Measurements from ENCODE around the gene ACAA1.

Gene ACAA1

DNA sequence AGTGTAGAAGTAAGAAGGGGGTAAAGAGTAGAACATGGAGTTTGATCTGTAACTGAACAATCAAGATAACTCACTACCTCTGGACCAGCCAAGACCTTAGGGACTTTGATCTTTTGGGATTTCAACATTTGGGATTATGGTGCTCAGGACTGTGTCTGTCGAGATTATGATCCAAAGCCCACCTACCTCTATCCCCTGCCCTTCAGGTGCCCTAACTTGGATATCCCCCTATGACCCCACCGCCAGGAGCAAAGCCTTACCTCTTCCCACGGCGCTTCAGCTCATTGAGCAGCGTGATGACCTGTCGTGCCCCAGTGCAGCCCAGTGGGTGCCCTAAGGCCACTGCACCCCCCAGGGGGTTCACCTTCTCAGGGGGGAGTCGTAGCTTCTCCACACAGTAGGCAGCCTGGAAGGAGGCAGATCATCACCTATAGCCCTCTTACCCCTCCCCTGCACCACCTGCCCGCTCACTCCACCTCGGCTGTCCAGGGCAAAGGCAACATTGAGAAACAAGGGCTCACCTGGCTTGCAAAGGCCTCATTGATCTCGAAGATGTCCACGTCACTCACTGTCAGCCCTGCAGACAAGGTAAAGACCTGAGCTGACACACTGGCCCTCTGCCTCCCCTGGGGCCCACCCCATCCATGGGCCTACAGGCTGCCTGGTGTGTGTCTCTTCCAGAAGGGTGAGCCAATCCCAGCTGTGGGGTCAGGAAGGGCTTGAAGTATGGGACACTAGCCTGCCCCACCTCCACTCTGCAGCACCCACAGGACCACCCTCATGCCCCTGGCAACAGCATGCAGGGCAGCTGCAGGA lies 11.4 kb downstream of the ACAA1 start:
- Histone ChIP-seq H3K36me3 (ENCODE audit: control insufficient read depth, insufficient read depth, low read length) (peaks cover 85% of the 10 kb centered on the region), H3K9me3 (ENCODE audit: control insufficient read depth, low read length) (no peaks in the 10 kb centered on the region), H3K4me1 (ENCODE audit: control insufficient read depth, insufficient read depth, low read length, poor library complexity, severe bottlenecking) (no peaks in the 10 kb centered on the region), H3K4me3 (ENCODE audit: extremely low read depth, insufficient read depth, low read length, poor library complexity, severe bottlenecking) (no peak overlapping the region), H3K27ac (ENCODE audit: low read depth, low read length, severe bottlenecking) (no peak overlapping the region)
- 92 to 95% methylated on average over 9 to 10 of the region's 11 CpGs for WGBS, 2 experiments (ENCODE audit: insufficient coverage in 2 of 2)

DNA sequence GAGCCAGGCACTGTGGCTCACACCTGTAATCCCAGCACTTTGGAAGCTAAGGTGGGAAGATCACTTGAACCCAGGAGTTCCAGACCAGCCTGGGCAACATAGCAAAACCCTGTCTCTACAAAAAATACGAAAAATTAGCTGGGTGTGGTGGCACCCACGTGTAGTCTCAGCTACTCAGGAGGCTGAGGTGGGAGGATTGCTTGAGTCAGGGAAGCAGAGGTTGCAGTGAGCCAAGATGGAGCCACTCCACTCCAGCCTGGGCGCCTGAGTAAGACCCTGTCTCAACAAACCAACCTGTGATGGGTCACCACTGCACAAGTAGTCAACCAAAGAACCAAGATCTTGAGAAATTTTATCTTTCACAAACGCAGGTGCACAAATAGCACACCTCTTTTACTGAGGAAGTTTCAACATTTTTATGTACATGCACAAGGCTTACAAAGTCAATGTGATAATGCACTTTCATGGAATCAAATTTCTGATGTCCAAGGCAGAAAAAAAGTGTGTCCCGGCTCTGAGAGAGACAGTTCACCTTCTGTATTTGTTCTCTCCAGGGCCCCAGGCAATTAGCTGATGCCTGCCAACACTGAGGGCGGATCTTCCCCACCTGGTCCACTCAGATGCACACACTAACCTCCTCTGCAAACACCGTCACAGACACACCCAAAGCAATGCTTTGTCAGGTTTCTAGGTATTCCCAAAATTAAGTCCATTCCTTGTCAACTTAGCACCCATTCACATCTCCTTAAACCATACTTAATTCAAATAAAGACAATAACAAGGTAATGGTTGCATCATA lies 12.4 kb downstream of the ACAA1 start:
- 91 to 92% methylated on average over 6 to 7 of the region's 7 CpGs for WGBS, 2 experiments (ENCODE audit: insufficient coverage in 2 of 2)
- no peaks in the 10 kb centered on the region for H3K9me3 ChIP-seq (ENCODE audit: control insufficient read depth, low read length)
- no peak overlapping the region for H3K4me3 ChIP-seq (ENCODE audit: extremely low read depth, insufficient read depth, low read length, poor library complexity, severe bottlenecking)
- peaks cover 78% of the 10 kb centered on the region for H3K36me3 ChIP-seq (ENCODE audit: control insufficient read depth, insufficient read depth, low read length)
- no peaks in the 10 kb centered on the region for H3K4me1 ChIP-seq (ENCODE audit: control insufficient read depth, insufficient read depth, low read length, poor library complexity, severe bottlenecking)
- no peak overlapping the region for H3K27ac ChIP-seq (ENCODE audit: low read depth, low read length, severe bottlenecking)

DNA sequence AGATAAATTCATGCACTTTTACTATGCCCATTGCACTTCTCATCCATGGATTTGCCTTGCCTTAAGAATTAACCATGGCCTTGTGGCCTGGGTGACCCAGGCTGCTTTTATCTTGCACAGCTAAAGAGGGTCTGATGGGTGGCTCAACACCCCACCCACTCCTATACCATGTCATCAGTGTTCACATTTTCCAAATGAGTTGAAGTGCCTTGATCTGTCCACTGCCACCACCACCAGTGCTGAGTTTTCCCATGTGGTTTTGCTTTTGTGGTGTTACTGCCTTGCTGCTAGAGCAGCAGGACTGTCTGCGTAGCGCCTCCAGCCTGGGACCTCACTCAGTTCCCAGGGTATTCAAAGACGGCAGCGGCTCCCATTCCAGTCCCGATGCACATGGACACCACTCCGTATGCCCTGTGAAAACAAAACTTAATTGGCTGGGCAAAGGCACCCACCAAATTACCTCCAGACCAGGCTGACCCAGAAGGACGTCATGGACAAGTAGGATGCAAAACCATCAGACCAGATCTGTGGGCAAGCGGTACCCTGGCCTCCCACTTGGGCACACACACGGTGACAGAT lies 14.1 kb downstream of the ACAA1 start:
- peaks cover 63% of the 10 kb centered on the region for H3K36me3 ChIP-seq (ENCODE audit: control insufficient read depth, insufficient read depth, low read length)
- H3K27ac ChIP-seq (ENCODE audit: low read depth, low read length, severe bottlenecking): no peak overlapping the region
- 96 to 100% methylated on average over 3 to 9 of the region's 9 CpGs for WGBS, 2 experiments (ENCODE audit: insufficient coverage in 2 of 2)
- no peak overlapping the region for H3K4me3 ChIP-seq (ENCODE audit: extremely low read depth, insufficient read depth, low read length, poor library complexity, severe bottlenecking)
- no peaks in the 10 kb centered on the region for H3K9me3 ChIP-seq (ENCODE audit: control insufficient read depth, low read length)
- H3K4me1 ChIP-seq (ENCODE audit: control insufficient read depth, insufficient read depth, low read length, poor library complexity, severe bottlenecking): no peaks in the 10 kb centered on the region

DNA sequence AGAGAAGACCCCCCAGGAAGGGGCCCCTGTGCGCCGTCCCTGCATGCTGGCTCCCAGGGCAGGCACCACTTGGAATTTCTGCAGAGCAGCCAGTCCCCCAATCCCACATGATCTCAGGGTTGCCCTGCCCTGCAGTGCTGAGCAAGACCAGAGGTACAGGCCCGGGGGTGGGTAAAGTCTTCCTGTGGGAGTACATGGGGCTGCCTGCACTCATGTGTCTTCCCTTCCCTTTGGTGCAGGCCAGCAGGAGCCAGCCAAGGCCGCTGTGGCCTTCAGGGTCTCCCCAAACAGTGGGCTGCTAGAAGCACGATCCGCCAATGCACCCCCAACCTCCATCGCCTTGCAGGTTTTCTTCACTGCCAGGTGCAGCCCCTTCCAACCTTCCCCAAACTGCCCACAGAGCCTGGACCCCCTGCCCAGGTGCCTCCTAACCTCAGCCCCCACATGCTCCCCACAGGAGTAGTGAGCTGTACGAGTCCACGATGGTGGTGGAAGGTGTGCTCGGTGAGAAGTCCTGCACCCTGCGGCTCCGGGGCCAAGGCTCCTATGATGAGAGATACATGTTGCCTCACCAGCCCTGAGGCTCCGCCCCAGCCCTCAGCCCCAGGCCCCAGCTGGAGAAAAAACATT lies 15.0 kb downstream of the ACAA1 start:
- 92 to 93% methylated on average over 11 to 12 of the region's 13 CpGs for WGBS, 2 experiments (ENCODE audit: insufficient coverage in 2 of 2)
- Histone ChIP-seq H3K27ac (ENCODE audit: low read depth, low read length, severe bottlenecking) (no peak overlapping the region), H3K9me3 (ENCODE audit: control insufficient read depth, low read length) (no peaks in the 10 kb centered on the region), H3K36me3 (ENCODE audit: control insufficient read depth, insufficient read depth, low read length) (peaks cover 54% of the 10 kb centered on the region), H3K4me3 (ENCODE audit: extremely low read depth, insufficient read depth, low read length, poor library complexity, severe bottlenecking) (no peak overlapping the region), H3K4me1 (ENCODE audit: control insufficient read depth, insufficient read depth, low read length, poor library complexity, severe bottlenecking) (no peaks in the 10 kb centered on the region)

DNA sequence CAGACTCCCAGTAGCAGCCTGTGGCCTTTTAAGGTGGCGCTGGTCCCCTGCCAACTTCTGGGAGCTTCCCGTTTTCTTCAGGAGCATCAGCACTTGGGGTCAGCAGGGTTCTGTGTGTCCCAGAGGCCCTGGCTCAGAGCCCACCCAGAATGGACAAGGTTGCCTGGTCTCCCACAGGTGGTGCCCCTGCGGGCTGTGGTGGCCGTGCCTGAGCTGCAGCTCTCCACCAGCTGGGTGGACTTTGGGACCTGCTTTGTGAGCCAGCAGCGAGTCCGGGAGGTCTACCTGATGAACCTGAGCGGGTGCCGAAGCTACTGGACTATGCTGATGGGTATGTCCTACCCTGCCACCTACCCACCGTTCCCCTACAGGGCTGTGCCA lies 15.5 kb downstream of the ACAA1 start:
- WGBS, 2 experiments (ENCODE audit: insufficient coverage in 2 of 2): 90 to 95% methylated on average over 9 of the region's 9 CpGs
- peaks cover 49% of the 10 kb centered on the region for H3K36me3 ChIP-seq (ENCODE audit: control insufficient read depth, insufficient read depth, low read length)

DNA sequence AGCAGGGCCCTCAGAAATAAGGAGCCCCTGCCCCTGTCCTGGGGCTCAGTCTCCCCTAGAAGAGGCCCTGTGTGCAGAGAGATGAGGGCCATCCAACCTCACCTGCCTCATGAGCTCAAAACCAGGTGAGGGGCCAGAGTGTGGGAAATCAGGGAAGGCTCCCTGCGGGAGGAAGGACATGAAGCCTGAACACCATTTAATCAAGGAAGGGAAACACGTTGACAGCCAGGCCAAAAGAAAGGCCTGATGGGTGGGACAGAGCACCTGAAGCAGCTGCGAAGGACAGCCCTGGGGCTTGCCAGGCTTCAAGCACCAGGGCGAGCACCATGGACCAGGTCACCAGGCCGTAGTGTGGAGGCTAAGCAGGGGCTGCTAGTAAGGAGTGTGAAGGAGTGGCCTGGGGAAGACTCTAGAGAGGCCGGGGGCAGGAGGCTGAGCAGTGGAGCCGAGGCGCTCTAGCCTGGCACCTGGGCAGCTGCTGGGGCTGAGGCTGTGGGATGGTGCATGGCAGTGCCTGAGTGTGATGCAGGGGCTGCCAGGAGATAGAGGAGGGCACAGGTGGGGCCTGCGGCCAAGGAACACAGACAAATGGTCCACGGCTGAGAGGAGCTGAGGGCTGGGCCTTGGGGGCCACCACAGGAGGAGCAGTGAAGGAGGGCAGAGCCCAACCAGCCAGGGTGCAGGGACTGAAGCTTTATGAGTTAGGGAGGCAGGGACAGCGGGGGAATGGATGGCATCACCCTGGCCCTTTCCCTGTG lies 16.1 kb downstream of the ACAA1 start:
- WGBS, 2 experiments (ENCODE audit: insufficient coverage in 2 of 2): 94 to 98% methylated on average over 9 to 11 of the region's 11 CpGs
- Histone ChIP-seq H3K27ac (ENCODE audit: low read depth, low read length, severe bottlenecking) (no peak overlapping the region), H3K9me3 (ENCODE audit: control insufficient read depth, low read length) (no peaks in the 10 kb centered on the region), H3K4me1 (ENCODE audit: control insufficient read depth, insufficient read depth, low read length, poor library complexity, severe bottlenecking) (no peaks in the 10 kb centered on the region), H3K4me3 (ENCODE audit: extremely low read depth, insufficient read depth, low read length, poor library complexity, severe bottlenecking) (no peak overlapping the region), H3K36me3 (ENCODE audit: control insufficient read depth, insufficient read depth, low read length) (peaks cover 46% of the 10 kb centered on the region)

More for the DNA sequence above, 15.5 kb downstream of the ACAA1 start:
- H3K27ac ChIP-seq (ENCODE audit: low read depth, low read length, severe bottlenecking): no peak overlapping the region
- no peak overlapping the region for H3K4me3 ChIP-seq (ENCODE audit: extremely low read depth, insufficient read depth, low read length, poor library complexity, severe bottlenecking)
- H3K4me1 ChIP-seq (ENCODE audit: control insufficient read depth, insufficient read depth, low read length, poor library complexity, severe bottlenecking): no peaks in the 10 kb centered on the region
- H3K9me3 ChIP-seq (ENCODE audit: control insufficient read depth, low read length): no peaks in the 10 kb centered on the region

DNA sequence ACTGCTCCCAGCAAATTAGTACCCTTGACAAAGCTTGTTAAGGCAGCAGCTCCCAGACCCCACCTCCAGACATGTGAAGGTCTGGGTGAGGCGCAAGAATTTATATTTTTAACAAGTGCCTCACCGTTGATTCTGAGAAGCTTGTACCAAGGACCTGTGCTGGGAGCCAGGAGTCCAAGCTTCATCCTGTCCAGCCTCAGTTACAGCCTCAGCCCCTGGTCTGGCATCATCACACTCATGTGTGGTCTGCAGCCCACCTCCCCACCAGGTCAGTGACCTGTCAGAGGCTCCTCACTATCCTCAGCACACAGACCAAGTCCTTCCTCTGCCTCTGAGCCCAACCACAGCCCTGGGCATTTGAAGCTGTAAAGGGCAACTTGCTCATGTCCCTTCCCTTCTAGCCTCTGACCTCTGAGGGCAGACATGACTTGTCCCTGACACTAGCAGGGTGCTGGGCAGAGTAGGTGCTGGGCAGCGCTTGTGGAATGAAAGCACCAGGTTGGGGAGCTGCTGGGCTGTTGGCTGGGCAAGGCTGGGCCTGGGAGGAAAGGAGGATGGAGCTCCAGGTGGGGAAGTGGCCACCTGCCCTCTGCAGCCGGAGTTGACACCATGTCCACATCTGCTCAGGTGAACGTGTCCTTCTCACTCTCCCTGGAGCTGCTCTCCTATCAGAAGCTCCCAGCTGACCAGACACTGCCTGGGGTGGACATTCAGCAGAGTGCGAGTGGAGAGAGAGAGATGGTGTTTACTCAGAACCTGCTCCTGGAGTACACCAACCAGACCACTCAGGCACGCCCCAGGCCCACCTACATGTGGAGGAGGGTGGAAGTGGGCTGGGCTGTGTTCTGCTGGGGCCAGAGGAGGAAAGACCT lies 16.9 kb downstream of the ACAA1 start:
- no peak overlapping the region for H3K27ac ChIP-seq (ENCODE audit: low read depth, low read length, severe bottlenecking)
- no peaks in the 10 kb centered on the region for H3K4me1 ChIP-seq (ENCODE audit: control insufficient read depth, insufficient read depth, low read length, poor library complexity, severe bottlenecking)
- no peak overlapping the region for H3K4me3 ChIP-seq (ENCODE audit: extremely low read depth, insufficient read depth, low read length, poor library complexity, severe bottlenecking)
- H3K36me3 ChIP-seq (ENCODE audit: control insufficient read depth, insufficient read depth, low read length): peaks cover 39% of the 10 kb centered on the region
- WGBS, 2 experiments (ENCODE audit: insufficient coverage in 2 of 2): 94 to 100% methylated on average over 2 to 3 of the region's 7 CpGs
- no peaks in the 10 kb centered on the region for H3K9me3 ChIP-seq (ENCODE audit: control insufficient read depth, low read length)

DNA sequence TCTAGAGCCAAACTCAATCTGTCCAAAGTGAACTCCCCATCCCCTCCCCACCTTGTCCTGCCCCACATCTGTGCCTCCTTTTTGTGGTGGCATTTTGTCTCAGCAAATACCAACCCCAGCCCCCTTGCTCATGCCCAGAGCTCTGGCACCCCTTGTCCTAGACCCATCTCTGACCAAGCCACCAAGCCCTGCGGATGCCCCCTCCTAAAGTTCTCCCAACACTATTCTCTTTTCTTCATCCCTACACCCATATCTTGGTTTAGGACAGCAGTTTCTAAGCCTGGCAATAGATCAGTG lies 17.7 kb downstream of the ACAA1 start:
- Histone ChIP-seq H3K4me1 (ENCODE audit: control insufficient read depth, insufficient read depth, low read length, poor library complexity, severe bottlenecking) (no peaks in the 10 kb centered on the region), H3K36me3 (ENCODE audit: control insufficient read depth, insufficient read depth, low read length) (peaks cover 31% of the 10 kb centered on the region), H3K9me3 (ENCODE audit: control insufficient read depth, low read length) (no peaks in the 10 kb centered on the region), H3K27ac (ENCODE audit: low read depth, low read length, severe bottlenecking) (no peak overlapping the region), H3K4me3 (ENCODE audit: extremely low read depth, insufficient read depth, low read length, poor library complexity, severe bottlenecking) (no peak overlapping the region)
- 100% methylated on average over 1 of the region's 1 CpG; no CpG with 5 or more reads in 1 of the 2 experiments for WGBS, 2 experiments (ENCODE audit: insufficient coverage in 2 of 2)

DNA sequence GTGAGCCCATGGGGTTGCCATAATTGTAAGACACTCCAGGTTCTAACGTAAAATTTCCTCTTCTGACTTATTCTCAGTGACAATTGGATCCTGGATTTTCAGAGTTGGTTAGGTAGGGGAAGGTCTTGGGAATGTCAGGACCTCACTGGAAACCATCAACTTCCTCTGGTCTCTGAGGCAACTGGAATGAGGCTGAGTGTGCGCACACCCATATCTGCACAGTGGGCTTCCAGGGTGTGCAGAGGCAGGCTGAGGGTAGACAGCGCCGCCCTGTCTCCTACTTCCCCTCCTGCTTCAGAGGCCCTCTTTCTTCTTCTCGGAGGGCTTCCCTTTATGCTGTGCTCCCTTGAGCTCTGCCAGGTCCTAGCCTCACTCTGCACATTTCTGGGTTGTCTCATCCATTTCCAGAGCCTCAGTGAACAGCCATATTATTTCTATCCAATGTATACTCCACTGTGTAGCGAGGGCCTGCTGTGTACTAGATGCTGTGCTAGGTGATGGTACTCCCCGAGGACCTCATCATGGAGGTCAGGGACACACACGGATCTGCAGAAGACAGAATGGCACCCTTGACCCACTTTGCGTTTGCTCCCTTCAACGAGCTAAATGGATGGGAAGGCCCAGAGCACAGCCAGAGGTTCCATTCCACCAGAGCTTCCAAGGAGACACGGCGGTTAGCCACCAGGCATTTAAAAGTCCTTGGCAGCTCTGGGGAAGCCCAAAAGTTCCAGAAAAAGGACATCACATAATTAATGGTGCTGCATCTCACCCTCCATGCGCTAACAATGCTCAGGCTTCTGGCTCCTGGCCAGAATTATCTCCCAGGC lies 18.3 kb downstream of the ACAA1 start:
- Histone ChIP-seq H3K36me3 (ENCODE audit: control insufficient read depth, insufficient read depth, low read length) (peaks cover 31% of the 10 kb centered on the region), H3K27ac (ENCODE audit: low read depth, low read length, severe bottlenecking) (no peak overlapping the region), H3K4me3 (ENCODE audit: extremely low read depth, insufficient read depth, low read length, poor library complexity, severe bottlenecking) (no peak overlapping the region), H3K9me3 (ENCODE audit: control insufficient read depth, low read length) (no peaks in the 10 kb centered on the region), H3K4me1 (ENCODE audit: control insufficient read depth, insufficient read depth, low read length, poor library complexity, severe bottlenecking) (no peaks in the 10 kb centered on the region)
- 98 to 99% methylated on average over 11 to 12 of the region's 13 CpGs for WGBS, 2 experiments (ENCODE audit: insufficient coverage in 2 of 2)

Measured in mesodermal cell (in vitro differentiated cells).